Gastroesophageal sphincter (tissue), 4 donors: ENCODE measurements around the gene SPIN3. TPM values are rescaled to one million over a fixed set of nuclear protein-coding genes. Genes with fewer than 3 reads are reported as not detected.
"Not testable (repeated sequence)": the region's sequence is repeated elsewhere in the genome, so short reads cannot be mapped to it uniquely, and the experiment has no call there.

Experiments used
- ATAC-seq: fragments of 150-250 bp; one replicate; pipeline ENCODE4 v1.9.1; 2016; ENCODE audit warnings: mild to moderate bottlenecking, moderate library complexity
- H3K27ac ChIP-seq, 4 donors: fragments of 200-600 bp; sonication (generic) in 3 of 4; 1 replicate in 3 of 4; 2 replicates in 1 of 4; pipeline ENCODE4 v1.5.1; 2016 to 2019
- H3K27me3 ChIP-seq: fragments of 200-600 bp; sonication (generic); one replicate; pipeline ENCODE4 v1.5.1; 2019
- H3K36me3 ChIP-seq, 2 donors: fragments of 200-600 bp; sonication (generic); one replicate each; pipeline ENCODE4 v1.5.1; 2019; ENCODE audit warnings: control low read depth in 1 of 2
- H3K4me1 ChIP-seq, 3 donors: fragments of 200-600 bp; sonication (generic); 1 replicate in 2 of 3; 2 replicates in 1 of 3; pipeline ENCODE4 v1.5.1; 2016 to 2019; ENCODE audit warnings: control low read depth in 2 of 3
- H3K4me3 ChIP-seq, 2 donors: fragments of 200-600 bp; sonication (generic); one replicate each; pipeline ENCODE4 v1.5.1; 2019; ENCODE audit warnings: mild to moderate bottlenecking in 1 of 2, moderate library complexity in 1 of 2
- H3K9me3 ChIP-seq, 3 donors: fragments of 200-600 bp; sonication (generic); one replicate each; pipeline ENCODE4 v1.5.1; 2017 to 2019; ENCODE audit warnings: control low read depth in 2 of 3
- EP300 ChIP-seq: sonication (generic); formaldehyde crosslinking; IDR thresholded peaks from one replicate; pipeline ENCODE4 v1.6.1; 2017; ENCODE audit warnings: antibody characterized with exemption, mild to moderate bottlenecking
- POLR2A ChIP-seq, 2 donors: fragments of 450-650 bp; IDR thresholded peaks; one replicate each; pipeline ENCODE4 v1.6.1; 2017; ENCODE audit warnings: antibody characterized with exemption in 2 of 2, mild to moderate bottlenecking in 2 of 2, moderate library complexity in 1 of 2
- POLR2AphosphoS5 ChIP-seq: sonication (generic); formaldehyde crosslinking; IDR thresholded peaks from one replicate; pipeline ENCODE4 v1.6.1; 2017; ENCODE audit warnings: antibody characterized with exemption
- WGBS, 2 donors: methylation state at CpG; one replicate each; pipeline ENCODE4 v1.1.5; 2018; ENCODE audit warnings: low coverage in 1 of 2; 5-methylcytosine and 5-hydroxymethylcytosine counted together
- total RNA-seq, 4 donors: library from RNA; depleted of rRNA; stranded (reverse); fragments of >200 nt; gene quantifications; one replicate each; pipeline ENCODE4 v1.1.0, GENCODE V29; 2016
- TF ChIP-seq, protein P1 (sequence below), 4 experiments: fragments of 200-600 bp in 2 of 4; fragments of 450-650 bp in 2 of 4; sonication (generic) in 1 of 4; IDR thresholded peaks; one replicate each; pipeline ENCODE4 v1.5.1; 2017 to 2019; ENCODE audit warnings: antibody characterized with exemption in 4 of 4, mild to moderate bottlenecking in 2 of 4, moderate library complexity in 2 of 4

Gene SPIN3
- total RNA-seq, 4 donors from 2014 or later = 4.7 to 15.7 (median 7.8) TPM

DNA sequence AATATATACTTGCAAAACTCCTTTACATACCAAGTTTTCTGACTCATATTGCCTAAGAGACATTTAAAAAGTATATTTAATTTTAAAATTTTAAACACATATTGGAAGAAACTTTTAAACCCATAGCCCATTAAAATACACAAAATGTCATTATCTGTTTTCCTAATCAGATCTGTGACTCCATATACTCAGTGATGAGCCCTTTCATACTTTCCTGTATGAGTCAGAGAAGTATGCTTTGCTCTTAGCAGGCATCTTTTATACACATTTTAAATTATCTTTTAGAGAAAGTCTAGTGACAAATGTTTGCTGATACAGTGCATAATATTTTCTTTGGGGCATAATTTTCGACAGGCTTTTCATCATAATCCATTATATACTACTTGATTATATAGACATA lies 26.4 kb downstream of the SPIN3 start:
- H3K4me3 ChIP-seq = no peak overlapping the region
- H3K27ac ChIP-seq = no peak overlapping the region
- TF ChIP-seq, protein P1, sequence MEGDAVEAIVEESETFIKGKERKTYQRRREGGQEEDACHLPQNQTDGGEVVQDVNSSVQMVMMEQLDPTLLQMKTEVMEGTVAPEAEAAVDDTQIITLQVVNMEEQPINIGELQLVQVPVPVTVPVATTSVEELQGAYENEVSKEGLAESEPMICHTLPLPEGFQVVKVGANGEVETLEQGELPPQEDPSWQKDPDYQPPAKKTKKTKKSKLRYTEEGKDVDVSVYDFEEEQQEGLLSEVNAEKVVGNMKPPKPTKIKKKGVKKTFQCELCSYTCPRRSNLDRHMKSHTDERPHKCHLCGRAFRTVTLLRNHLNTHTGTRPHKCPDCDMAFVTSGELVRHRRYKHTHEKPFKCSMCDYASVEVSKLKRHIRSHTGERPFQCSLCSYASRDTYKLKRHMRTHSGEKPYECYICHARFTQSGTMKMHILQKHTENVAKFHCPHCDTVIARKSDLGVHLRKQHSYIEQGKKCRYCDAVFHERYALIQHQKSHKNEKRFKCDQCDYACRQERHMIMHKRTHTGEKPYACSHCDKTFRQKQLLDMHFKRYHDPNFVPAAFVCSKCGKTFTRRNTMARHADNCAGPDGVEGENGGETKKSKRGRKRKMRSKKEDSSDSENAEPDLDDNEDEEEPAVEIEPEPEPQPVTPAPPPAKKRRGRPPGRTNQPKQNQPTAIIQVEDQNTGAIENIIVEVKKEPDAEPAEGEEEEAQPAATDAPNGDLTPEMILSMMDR (IDR thresholded peaks at IDR 0.05) = no peak
- TF ChIP-seq POLR2AphosphoS5 (no peak), EP300 (no peak), POLR2A (IDR thresholded peaks at IDR 0.05) (no peak)
- peaks cover 0 to 9% of the 10 kb centered on the region in 2 donors for H3K36me3 ChIP-seq
- ATAC-seq = no peak
- no peaks in the 10 kb centered on the region for H3K27me3 ChIP-seq
- 56 to 100% methylated on average over 1 of the region's 1 CpG for WGBS, 2 donors
- H3K9me3 ChIP-seq = no peaks in the 10 kb centered on the region
- H3K4me1 ChIP-seq = no peaks in the 10 kb centered on the region

DNA sequence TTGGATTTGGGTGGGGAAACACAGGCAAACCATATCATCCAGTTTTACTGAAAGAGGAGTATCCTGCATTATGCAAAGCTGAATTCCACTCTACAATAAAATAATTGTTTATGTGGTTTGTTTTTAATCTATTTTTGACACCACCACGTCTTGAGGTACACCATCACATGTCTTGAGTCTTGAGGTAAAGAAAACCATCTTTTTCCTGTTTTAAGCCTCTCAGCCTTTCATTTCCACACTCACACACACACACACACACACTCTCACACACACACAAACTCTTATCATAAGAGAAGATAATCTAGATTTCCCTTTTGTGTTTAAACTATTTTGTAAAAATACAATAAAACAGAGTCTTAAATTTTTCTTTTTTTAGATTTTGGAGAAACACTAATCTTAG lies 32.0 kb downstream of the SPIN3 start:
- no peak for TF ChIP-seq POLR2AphosphoS5
- H3K27me3 ChIP-seq = no peaks in the 10 kb centered on the region
- ATAC-seq = no peak
- no peak overlapping the region for H3K4me3 ChIP-seq
- H3K4me1 ChIP-seq = no peaks in the 10 kb centered on the region
- H3K9me3 ChIP-seq = no peaks in the 10 kb centered on the region
- 65 to 79% methylated on average over 1 of the region's 1 CpG for WGBS, 2 donors
- no peak overlapping the region for H3K27ac ChIP-seq
- peaks cover 0 to 9% of the 10 kb centered on the region in 2 donors for H3K36me3 ChIP-seq

DNA sequence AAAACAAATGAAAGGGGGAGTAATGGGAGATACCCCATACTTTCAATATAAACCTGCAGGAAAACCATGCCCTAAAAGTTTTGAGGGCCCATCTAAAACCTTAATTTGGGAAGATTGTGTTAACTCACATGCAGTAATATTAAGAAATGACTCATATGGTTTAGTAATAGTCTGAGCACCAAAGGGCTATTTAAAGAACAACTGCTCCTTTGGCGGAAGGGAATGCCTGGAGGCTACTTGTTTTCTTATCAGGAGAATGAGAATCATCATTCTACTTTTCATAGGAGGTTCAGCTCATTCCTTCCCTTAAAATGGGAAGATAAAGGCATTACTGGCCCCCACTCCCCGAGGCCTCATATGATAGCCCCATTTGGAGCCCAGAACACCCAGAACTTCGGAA lies 47.6 kb downstream of the SPIN3 start:
- Histone ChIP-seq H3K27ac (no peak overlapping the region), H3K4me3 (no peak overlapping the region), H3K27me3 (no peaks in the 10 kb centered on the region), H3K4me1 (no peaks in the 10 kb centered on the region), H3K9me3 (no peaks in the 10 kb centered on the region), H3K36me3 (no peaks in the 10 kb centered on the region)
- 64 to 76% methylated on average over 1 to 2 of the region's 3 CpGs for WGBS, 2 donors
- no peak for ATAC-seq
- TF ChIP-seq POLR2AphosphoS5 (no peak), EP300 (no peak), POLR2A (IDR thresholded peaks at IDR 0.05) (no peak)
- TF ChIP-seq, protein P1 (IDR thresholded peaks at IDR 0.05) = no peak

DNA sequence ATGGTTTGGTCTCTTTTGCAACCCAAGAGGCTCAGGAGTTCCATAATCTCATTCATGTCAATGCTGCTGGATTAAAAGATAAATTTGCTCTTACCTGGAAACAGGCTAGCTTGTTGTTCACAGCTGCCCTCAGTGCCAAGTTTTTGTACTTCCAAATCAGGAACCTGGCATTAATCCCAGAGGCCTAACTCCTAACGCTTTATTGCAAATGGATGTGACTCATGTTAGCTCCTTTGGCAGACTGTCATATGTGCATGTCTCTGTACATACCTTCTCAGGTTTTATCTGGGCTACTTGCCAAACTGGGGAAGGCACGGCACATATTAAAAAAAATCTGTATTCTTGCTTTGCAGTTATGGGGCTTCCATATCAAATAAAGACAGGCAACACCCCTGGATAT lies 49.1 kb downstream of the SPIN3 start:
- peak; percentile 19 for TF ChIP-seq POLR2AphosphoS5
- H3K27ac ChIP-seq = not testable (repeated sequence)

DNA sequence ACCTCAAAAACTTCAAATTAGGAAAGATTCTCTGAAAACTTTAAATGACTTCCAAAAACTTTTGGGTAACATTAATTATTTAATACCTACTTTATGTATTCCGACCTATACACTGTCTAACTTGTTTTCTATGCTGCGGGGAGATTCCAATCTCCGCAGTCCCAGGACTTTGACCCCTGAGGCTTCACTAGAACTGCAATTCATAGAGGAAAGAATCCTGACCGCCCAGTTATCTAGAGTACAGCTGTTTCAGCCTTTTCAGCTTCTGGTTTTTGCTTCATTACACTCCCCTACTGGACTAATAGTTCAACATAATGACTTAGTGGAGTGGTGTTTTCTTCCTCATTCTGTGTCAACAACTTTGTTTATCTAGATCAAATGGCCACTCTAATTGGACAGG lies 50.1 kb downstream of the SPIN3 start:
- ATAC-seq = not testable (repeated sequence)

More for the DNA sequence above, 49.1 kb downstream of the SPIN3 start:
- not testable (repeated sequence) for H3K4me1 ChIP-seq, H3K9me3 ChIP-seq, H3K4me3 ChIP-seq, H3K36me3 ChIP-seq, ATAC-seq, H3K27me3 ChIP-seq
- 8 to 38% methylated on average over 1 to 2 of the region's 2 CpGs for WGBS, 2 donors

DNA sequence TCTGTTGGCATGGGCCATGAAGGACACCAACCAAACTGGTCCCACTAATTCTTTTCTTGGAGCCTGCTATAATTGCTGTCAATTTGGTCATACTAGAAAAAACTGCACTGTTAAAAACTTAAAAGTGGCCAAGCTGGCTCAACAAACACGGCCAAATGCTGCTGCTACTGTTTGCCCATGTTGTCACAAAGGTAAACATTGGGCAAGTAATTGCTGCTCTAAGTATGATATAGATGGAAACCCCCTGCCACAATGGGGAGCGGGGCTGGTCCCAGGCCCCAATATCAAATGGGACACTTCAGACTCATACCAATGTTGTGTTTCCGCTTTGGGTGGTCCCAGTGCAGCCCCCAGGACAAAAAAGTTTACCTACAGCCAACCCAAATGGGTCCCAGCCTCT lies 52.1 kb downstream of the SPIN3 start:
- no peaks in the 10 kb centered on the region for H3K36me3 ChIP-seq
- whole genome bisulfite sequencing, 2 donors = 100% methylated on average over 1 to 3 of the region's 3 CpGs
- TF ChIP-seq POLR2A (IDR thresholded peaks at IDR 0.05) = no peak
- TF ChIP-seq, protein P1 (IDR thresholded peaks at IDR 0.05) = no peak
- TF ChIP-seq POLR2AphosphoS5 = no peak
- TF ChIP-seq EP300 = no peak

More for the DNA sequence above, 50.1 kb downstream of the SPIN3 start:
- not testable (repeated sequence) for H3K4me1 ChIP-seq, H3K36me3 ChIP-seq, H3K4me3 ChIP-seq, H3K27ac ChIP-seq, H3K27me3 ChIP-seq, H3K9me3 ChIP-seq
- WGBS, 2 donors = 86% methylated on average over 4 of the region's 4 CpGs; no CpG with 5 or more reads in 1 of the 2 donors

More for the DNA sequence above, 52.1 kb downstream of the SPIN3 start:
- ATAC-seq = no peak
- Histone ChIP-seq H3K9me3 (no peaks in the 10 kb centered on the region), H3K4me1 (no peaks in the 10 kb centered on the region), H3K27ac (no peak overlapping the region), H3K4me3 (no peak overlapping the region), H3K27me3 (no peaks in the 10 kb centered on the region)

Other genes with a start within 250 kb of the SPIN3 start
- 10 to 100 TPM in 3 of 4 donors, 1 to 10 TPM in 1; 7.4 to 14.0 (median 12.4) TPM for gene SPIN2B, start 126.0 kb upstream of the SPIN3 start, total RNA-seq
- under 1 TPM in 2 of 4 donors, not detected in 2; 0.42 to 0.78 TPM for gene SPIN2A, start 141.9 kb upstream of the SPIN3 start, total RNA-seq